Stimulated activated CD8-positive, alpha-beta memory T cell treated with anti-CD3 and anti-CD28 coated beads, Interleukin-2, amount 100 ng/mL, for 48 hours (primary cell): ENCODE results near the gene COL4A2.
"Not testable (repeated sequence)": the region's sequence is repeated elsewhere in the genome, so short reads cannot be mapped to it uniquely, and the experiment has no call there.

ENCODE experiments used
- DNase-seq, 2 donors: peaks; one replicate each; pipeline ENCODE4 v3.0.0-alpha.2; 2020; ENCODE audit warnings: low read depth in 2 of 2

The COL4A2 gene

GRCh38 chr13:110379905-110380341, 72.8 kb downstream of the COL4A2 start:
- DNase-seq: no peak

- DNase-seq: no peak
These were observed 73.4 kb downstream of the COL4A2 start for GRCh38 chr13:110380359-110381028.

GRCh38 chr13:110381029-110381360, 73.9 kb downstream of the COL4A2 start:
- no peak for DNase-seq

- no peak for DNase-seq
These were observed 75.1 kb downstream of the COL4A2 start for GRCh38 chr13:110382229-110382628.

- DNase-seq: no peak
These were observed 75.7 kb downstream of the COL4A2 start for GRCh38 chr13:110382830-110383229.

- no peak for DNase-seq
These were observed 80.5 kb downstream of the COL4A2 start for GRCh38 chr13:110387451-110388107.

GRCh38 chr13:110388108-110388943, 81.2 kb downstream of the COL4A2 start:
- DNase-seq: no peak

- no peak for DNase-seq
These were observed 83.5 kb downstream of the COL4A2 start for GRCh38 chr13:110390567-110390966.

GRCh38 chr13:110391273-110391672, 84.2 kb downstream of the COL4A2 start:
- DNase-seq: no peak

GRCh38 chr13:110392510-110393240, 85.6 kb downstream of the COL4A2 start:
- DNase-seq: no peak

GRCh38 chr13:110393761-110394160, 86.7 kb downstream of the COL4A2 start:
- no peak for DNase-seq

GRCh38 chr13:110394371-110394841, 87.3 kb downstream of the COL4A2 start:
- no peak for DNase-seq

- DNase-seq: not testable (repeated sequence)
These were observed 88.5 kb downstream of the COL4A2 start for GRCh38 chr13:110395616-110396015.

GRCh38 chr13:110396476-110396875, 89.4 kb downstream of the COL4A2 start:
- no peak for DNase-seq

- no peak for DNase-seq
These were observed 89.9 kb downstream of the COL4A2 start for GRCh38 chr13:110396913-110397381.

GRCh38 chr13:110397436-110398115, 90.5 kb downstream of the COL4A2 start:
- no peak for DNase-seq

GRCh38 chr13:110398564-110399507, 91.8 kb downstream of the COL4A2 start:
- DNase-seq: no peak

GRCh38 chr13:110399801-110400200, 92.7 kb downstream of the COL4A2 start:
- DNase-seq: no peak

GRCh38 chr13:110400786-110401533, 93.9 kb downstream of the COL4A2 start:
- DNase-seq: no peak
